Mesendoderm (in vitro differentiated cells): ENCODE data around the gene DEK. TPM values are rescaled to one million over a fixed set of nuclear protein-coding genes. Genes with fewer than 3 reads are reported as not detected.

Experiments used
- small RNA-seq: library from polyadenylated mRNA; stranded (forward); fragments of <200 nt; extraction: miRNeasy Mini kit (QIAGEN cat#:217004); gene quantifications from one replicate; pipeline ENCODE3, GENCODE V24; 2013; ENCODE audit not compliant: insufficient read depth

Gene DEK

Small RNA genes within 50 kb of the gene (small RNA-seq; reads per million reads assigned to genes)
- gene AL138825.1, result not detected
- gene RF00019, result not detected
- not detected for gene RNU6-263P
